ENCODE measurements around the gene IGFBP4.

Gene IGFBP4

DNA sequence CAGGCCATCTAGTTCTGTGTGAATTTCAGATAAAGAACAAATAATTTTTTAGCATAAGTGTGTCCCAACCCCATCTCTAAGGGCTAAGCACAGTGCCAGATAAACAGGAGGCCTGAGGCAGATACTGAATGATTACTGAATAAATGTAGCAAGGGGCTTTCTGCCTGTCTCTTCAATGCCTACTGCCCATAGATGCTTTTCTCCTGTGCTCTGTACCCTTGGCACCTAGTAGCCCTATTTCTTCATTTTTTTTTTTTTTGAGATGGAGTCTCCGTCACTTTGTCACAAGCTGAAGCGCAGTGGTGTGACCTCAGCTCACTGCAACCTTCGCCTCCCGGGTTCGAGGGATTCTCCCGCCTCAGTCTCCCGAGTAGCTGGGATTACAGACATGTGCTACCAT is 25.3 kb downstream of the IGFBP4 start:
- DNase-seq (no peak), ATAC-seq (no peak)
- H3K36me3 Mint-ChIP-seq (ENCODE audit: low read depth): no peaks in the 10 kb centered on the region
- no peak overlapping the region for H3K4me3 Mint-ChIP-seq
- H3K27me3 Mint-ChIP-seq: peaks cover 5% of the 10 kb centered on the region
- H3K9me3 Mint-ChIP-seq: no peaks in the 10 kb centered on the region
- no peaks in the 10 kb centered on the region for H3K4me1 Mint-ChIP-seq
- no peak overlapping the region for H3K27ac Mint-ChIP-seq

DNA sequence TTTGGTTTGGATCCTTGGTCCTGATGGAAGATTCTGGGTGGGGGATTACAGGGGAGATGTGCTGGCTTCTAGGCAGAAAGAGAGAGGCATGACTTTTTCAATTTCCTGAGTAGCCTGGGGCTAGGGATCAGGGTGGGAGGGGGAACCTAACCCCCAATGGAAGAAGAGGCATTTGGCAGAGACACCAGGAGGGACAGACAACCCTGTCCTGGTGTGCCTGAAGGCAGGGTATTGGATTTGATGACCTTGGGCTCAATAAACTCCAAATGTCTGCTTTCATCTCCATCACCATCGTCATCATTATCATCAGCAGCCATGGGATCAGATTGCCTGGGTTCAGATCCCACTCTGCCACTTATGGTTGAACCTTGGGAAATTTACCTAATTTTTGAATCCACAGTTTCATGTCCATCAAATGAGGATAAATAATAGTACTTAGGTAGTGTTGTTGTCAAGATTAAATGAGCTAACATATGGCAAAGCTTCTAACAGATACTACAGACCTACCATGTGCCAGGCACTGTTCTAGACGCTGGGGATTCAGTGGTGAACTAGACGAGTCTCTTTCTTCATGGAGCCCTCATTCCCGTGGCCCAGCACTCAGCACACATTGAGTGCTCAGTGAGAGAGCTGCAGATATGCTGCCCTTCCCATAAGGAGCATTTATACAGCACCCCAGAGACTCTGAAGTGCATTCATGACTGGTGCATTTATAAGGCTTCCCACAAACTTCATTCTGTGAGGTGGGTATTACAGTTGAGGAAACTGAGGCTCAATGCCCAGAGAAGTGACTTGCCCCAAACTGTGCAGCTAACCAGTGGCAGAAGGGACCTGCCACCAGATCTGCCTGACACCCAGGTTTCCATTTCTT is 26.8 kb downstream of the IGFBP4 start:
- no peak for ATAC-seq
- H3K9me3 Mint-ChIP-seq: no peaks in the 10 kb centered on the region
- H3K36me3 Mint-ChIP-seq (ENCODE audit: low read depth): no peaks in the 10 kb centered on the region
- H3K4me3 Mint-ChIP-seq: no peak overlapping the region
- H3K27me3 Mint-ChIP-seq: peaks cover 5% of the 10 kb centered on the region
- no peak for DNase-seq
- no peaks in the 10 kb centered on the region for H3K4me1 Mint-ChIP-seq
- H3K27ac Mint-ChIP-seq: no peak overlapping the region

- H3K9me3 Mint-ChIP-seq: no peaks in the 10 kb centered on the region
- H3K27ac Mint-ChIP-seq: no peak overlapping the region
- peaks cover 2% of the 10 kb centered on the region for H3K27me3 Mint-ChIP-seq
- H3K4me3 Mint-ChIP-seq: no peak overlapping the region
- DNase-seq: no peak
- ATAC-seq: no peak
- peaks cover under 1% of the 10 kb centered on the region for H3K4me1 Mint-ChIP-seq
- no peaks in the 10 kb centered on the region for H3K36me3 Mint-ChIP-seq (ENCODE audit: low read depth)
Observed at GRCh38 chr17:40470932-40471828, 27.9 kb downstream of the IGFBP4 start.

DNA sequence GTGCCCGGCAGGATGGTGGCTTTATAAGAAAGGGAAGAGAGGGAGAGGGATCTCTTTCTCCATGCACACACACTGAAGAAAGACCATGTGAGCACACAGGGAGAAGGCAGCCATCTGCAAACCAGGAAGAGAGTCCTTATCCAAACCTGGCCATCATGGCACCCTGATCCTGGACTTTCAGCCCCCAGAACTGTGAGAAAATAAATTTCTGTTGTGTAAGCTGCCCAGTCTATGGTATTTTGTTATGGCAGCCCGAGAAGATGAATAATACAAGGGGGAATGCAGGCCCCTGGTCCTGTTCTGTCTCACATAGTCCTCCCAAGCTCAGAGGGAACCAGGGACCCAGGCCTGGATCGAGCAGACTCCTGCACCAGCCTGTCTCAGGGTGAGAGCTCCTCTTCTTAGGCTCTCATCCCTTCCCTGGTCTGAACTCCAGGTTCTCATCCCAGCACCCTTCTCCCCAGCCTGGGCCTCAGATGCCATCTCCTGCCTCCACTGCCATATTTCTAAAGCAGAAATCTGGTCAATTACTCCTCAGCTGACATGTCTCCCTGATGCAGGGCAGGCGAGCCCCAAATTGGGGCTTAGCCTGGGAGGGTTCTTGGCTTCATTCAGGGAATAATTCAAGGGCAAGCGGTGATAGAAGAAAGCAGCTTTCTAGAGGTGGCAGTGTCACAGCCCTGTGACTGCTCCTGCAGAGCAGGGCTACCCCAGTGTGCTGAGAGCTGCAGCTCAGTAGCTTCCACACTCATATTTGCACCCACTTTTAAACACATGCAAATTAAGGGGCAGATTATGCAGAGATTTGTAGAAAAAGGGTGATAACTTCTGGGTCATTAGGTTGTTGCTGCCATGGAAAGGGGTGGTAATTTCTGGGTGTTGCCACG is 28.8 kb downstream of the IGFBP4 start:
- H3K9me3 Mint-ChIP-seq: no peaks in the 10 kb centered on the region
- H3K27ac Mint-ChIP-seq: no peak overlapping the region
- no peaks in the 10 kb centered on the region for H3K36me3 Mint-ChIP-seq (ENCODE audit: low read depth)
- ATAC-seq: peak; percentile 26
- peaks cover 6% of the 10 kb centered on the region for H3K4me1 Mint-ChIP-seq
- no peak overlapping the region for H3K4me3 Mint-ChIP-seq
- no peak for DNase-seq
- no peaks in the 10 kb centered on the region for H3K27me3 Mint-ChIP-seq

- H3K4me3 Mint-ChIP-seq: no peak overlapping the region
- H3K9me3 Mint-ChIP-seq: no peaks in the 10 kb centered on the region
- DNase-seq: no peak
- H3K4me1 Mint-ChIP-seq: peaks cover 8% of the 10 kb centered on the region
- no peaks in the 10 kb centered on the region for H3K36me3 Mint-ChIP-seq (ENCODE audit: low read depth)
- no peak overlapping the region for H3K27ac Mint-ChIP-seq
- ATAC-seq: no peak
- no peaks in the 10 kb centered on the region for H3K27me3 Mint-ChIP-seq
Observed at GRCh38 chr17:40472733-40473452, 29.6 kb downstream of the IGFBP4 start.

DNA sequence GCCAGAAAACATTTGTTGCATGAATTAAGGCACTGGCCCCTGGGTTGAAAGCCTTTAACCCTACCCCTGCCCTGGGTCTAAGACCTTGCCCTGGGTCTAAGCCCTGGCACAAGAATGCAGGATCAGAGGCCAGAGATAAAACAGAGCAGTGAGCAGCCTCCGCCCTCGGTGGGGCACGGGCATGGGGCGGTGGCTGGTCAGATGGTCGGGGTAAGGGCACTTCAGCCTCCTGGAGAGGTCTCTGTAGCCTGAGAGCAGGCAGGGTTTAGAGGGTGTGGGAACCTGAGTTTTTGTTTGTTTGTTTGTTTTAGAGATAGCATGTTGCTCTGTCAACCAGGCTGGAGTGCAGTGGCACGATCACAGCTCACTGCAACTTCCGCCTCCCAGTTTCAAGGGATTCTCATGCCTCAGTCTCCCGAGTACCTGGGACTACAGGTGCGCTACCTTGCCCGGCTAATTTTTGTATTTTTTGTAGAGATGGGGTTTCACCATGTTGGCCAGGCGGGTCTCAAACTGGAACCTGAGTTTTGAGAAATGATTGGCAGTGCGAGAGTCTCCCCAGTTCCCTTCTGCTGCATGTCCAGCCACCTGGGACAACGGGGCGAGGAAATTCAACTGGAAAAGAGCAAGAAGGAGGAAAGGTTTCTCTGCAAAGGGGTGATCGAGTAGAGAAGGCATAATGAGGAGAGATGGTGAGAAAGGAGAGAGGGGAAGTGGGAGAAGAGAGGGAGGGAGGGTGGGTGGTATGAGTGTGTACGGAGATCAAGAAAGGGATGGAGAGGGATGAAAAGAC is 30.5 kb downstream of the IGFBP4 start:
- Mint-ChIP-seq H3K4me3 (no peak overlapping the region), H3K9me3 (no peaks in the 10 kb centered on the region), H3K36me3 (ENCODE audit: low read depth) (peaks cover 1% of the 10 kb centered on the region), H3K27ac (no peak overlapping the region), H3K4me1 (peaks cover 9% of the 10 kb centered on the region), H3K27me3 (no peaks in the 10 kb centered on the region)
- ATAC-seq (no peak), DNase-seq (no peak)

DNA sequence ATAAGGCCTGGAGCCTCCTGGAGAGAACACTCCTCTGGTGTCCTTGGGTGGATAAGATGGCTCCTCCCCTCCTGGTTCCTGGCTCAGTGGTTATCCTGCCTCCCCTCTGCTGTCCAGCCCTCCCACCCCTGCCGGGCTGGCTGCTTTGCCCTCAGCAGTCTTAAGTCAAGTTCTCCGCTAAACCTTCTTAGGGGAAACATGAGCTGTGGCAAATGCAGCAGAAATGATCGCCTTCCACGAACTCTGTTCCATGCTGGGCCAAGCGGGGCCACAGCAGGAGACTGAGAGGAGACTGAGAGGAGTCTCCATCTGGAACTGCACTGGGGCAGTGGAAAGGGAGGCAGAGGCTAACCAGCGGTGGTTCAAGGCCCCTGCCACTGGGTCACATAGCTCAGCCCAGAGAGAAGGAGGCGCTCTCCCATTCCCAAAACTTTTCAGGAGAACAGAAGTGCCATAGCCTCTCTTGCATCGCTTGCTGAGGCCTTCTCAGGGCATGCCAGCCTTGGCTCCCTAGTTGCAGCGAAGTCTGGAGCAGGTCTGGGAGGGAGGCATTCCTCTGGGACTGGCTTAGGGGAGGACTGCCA is 31.3 kb downstream of the IGFBP4 start:
- no peak overlapping the region for H3K4me3 Mint-ChIP-seq
- no peaks in the 10 kb centered on the region for H3K27me3 Mint-ChIP-seq
- DNase-seq: no peak
- H3K27ac Mint-ChIP-seq: no peak overlapping the region
- H3K9me3 Mint-ChIP-seq: no peaks in the 10 kb centered on the region
- no peak for ATAC-seq
- peaks cover 16% of the 10 kb centered on the region for H3K4me1 Mint-ChIP-seq
- H3K36me3 Mint-ChIP-seq (ENCODE audit: low read depth): peaks cover 2% of the 10 kb centered on the region

GRCh38 chr17:40475234-40475908 is 32.1 kb downstream of the IGFBP4 start:
- no peak overlapping the region for H3K27ac Mint-ChIP-seq
- ATAC-seq (no peak), DNase-seq (no peak)
- peaks cover 2% of the 10 kb centered on the region for H3K36me3 Mint-ChIP-seq (ENCODE audit: low read depth)
- no peaks in the 10 kb centered on the region for H3K27me3 Mint-ChIP-seq
- H3K9me3 Mint-ChIP-seq: no peaks in the 10 kb centered on the region
- H3K4me1 Mint-ChIP-seq: peaks cover 24% of the 10 kb centered on the region
- no peak overlapping the region for H3K4me3 Mint-ChIP-seq

DNA sequence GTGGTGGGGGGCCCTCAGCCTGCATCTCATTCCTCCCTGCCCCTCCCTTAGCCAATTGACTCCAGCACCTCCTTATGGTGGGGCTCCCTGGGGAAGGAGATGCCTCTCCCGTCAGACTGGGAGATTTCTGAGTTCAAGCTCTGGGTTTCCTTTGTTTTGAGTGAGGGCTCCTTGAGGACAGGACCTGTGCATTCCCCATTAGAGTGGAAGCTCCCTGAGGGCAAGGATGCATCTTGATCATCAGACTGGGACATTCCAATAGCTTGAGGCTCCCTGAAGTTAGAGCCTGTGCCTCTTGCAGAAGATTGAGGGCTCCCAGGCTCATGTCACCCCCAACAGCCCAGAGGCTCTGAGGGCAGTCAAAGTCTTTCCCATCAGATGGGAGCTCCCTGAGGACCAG is 34.5 kb downstream of the IGFBP4 start:
- no peak for ATAC-seq
- peaks cover 49% of the 10 kb centered on the region for H3K4me1 Mint-ChIP-seq
- H3K27me3 Mint-ChIP-seq: no peaks in the 10 kb centered on the region
- DNase-seq: no peak
- no peak overlapping the region for H3K4me3 Mint-ChIP-seq
- H3K36me3 Mint-ChIP-seq (ENCODE audit: low read depth): peaks cover 2% of the 10 kb centered on the region
- no peaks in the 10 kb centered on the region for H3K9me3 Mint-ChIP-seq
- no peak overlapping the region for H3K27ac Mint-ChIP-seq

DNA sequence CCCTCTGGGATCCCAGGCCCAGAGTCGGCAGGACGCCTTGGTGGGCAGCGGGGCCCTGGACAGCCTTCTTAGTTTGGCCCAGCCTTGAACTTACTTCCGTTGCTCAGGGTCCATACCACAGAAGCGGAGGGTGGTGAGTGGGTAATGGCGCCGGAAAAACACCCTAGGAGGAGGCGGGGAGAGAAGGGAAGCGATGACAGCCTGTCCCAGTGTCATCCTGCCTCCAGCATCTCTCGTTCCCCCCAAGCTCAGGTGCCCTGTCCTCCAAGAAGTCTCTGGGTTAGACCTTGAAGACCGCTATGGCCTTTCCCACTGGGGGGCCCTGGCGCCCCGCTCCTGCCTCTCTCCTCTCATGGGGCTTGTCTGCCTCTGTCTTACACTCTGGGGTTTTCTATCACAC is 35.2 kb downstream of the IGFBP4 start:
- no peak for ATAC-seq
- H3K4me1 Mint-ChIP-seq: peaks cover 50% of the 10 kb centered on the region
- no peak overlapping the region for H3K4me3 Mint-ChIP-seq
- no peak overlapping the region for H3K27ac Mint-ChIP-seq
- H3K36me3 Mint-ChIP-seq (ENCODE audit: low read depth): peaks cover 2% of the 10 kb centered on the region
- no peak for DNase-seq
- no peaks in the 10 kb centered on the region for H3K9me3 Mint-ChIP-seq
- no peaks in the 10 kb centered on the region for H3K27me3 Mint-ChIP-seq

DNA sequence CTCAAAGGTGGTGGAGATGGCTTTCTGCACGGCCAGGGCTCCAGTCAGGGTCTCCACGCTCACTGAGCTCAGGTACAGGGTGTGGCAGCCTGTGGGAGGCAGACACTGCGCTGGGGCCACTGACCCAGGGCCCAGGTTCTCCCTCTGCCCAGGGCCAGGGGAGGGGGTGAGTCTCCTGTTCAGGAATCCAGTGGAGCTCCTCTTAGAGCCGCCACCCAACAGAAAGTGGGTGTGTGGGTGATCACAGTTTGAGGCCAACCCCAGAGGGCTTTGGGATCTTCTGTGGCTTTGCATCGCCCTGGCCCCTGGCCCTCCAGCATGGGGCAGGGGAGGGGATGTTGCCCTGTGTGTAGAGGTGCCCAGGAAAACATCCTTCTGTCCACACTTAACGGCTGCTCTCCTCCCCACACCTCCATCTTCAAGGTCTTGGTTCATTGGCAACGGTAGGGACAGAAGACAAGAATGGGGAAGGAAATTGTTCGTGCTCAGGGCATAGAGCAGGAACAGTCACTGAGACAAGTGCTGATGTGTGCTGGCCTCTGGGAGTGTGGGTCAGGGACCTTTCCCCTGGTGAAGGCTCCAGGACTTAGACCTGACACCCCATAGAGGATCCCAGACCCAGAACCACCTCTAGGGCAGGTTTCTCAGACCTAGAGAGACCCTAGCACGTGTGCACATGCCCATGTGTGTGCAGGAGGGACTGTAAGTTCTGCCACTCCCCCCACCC is 36.7 kb downstream of the IGFBP4 start:
- Mint-ChIP-seq H3K4me1 (peaks cover 50% of the 10 kb centered on the region), H3K4me3 (peak overlapping the region; percentile 68), H3K27ac (peak overlapping the region; percentile 97), H3K36me3 (ENCODE audit: low read depth) (peaks cover 2% of the 10 kb centered on the region), H3K9me3 (no peaks in the 10 kb centered on the region), H3K27me3 (no peaks in the 10 kb centered on the region)
- ATAC-seq (peak; percentile 5), DNase-seq (no peak)

- Mint-ChIP-seq H3K27me3 (no peaks in the 10 kb centered on the region), H3K27ac (peak overlapping the region; percentile 97), H3K4me3 (peak overlapping the region; percentile 68), H3K9me3 (no peaks in the 10 kb centered on the region), H3K4me1 (peaks cover 54% of the 10 kb centered on the region), H3K36me3 (ENCODE audit: low read depth) (peaks cover 2% of the 10 kb centered on the region)
- ATAC-seq (peak; percentile 92), DNase-seq (peak; percentile 84)
Observed at GRCh38 chr17:40480501-40481003, 37.3 kb downstream of the IGFBP4 start.

Data from activated naive CD8-positive, alpha-beta T cell treated with anti-CD3 and anti-CD28 coated beads, Interleukin-2, amount 50 U/mL, for 24 hours (primary cell).